Astrocyte of the cerebellum (primary cell): ENCODE data around the gene SEH1L.

Experiments
- DNase-seq: peaks from one replicate; pipeline ENCODE4 v3.0.0-alpha.2; 2011; ENCODE audit warnings: low read depth
- H3K4me3 ChIP-seq: 2 replicates; pipeline ENCODE4 v1.5.1; 2011; ENCODE audit warnings: mild to moderate bottlenecking, low read depth, low read length, moderate library complexity
- in situ Hi-C: cut with HindIII; loops from 2 replicates; pipeline ENCODE4 v1.10.0; 2017; ENCODE audit warnings: low sequenced_read_pairs
- TF ChIP-seq, protein P1 (sequence below): IDR thresholded peaks from 2 replicates; pipeline ENCODE4 v1.5.1; 2012; ENCODE audit warnings: low read length, low read depth, moderate library complexity, mild to moderate bottlenecking; ENCODE audit errors: missing control alignments

Gene SEH1L

GRCh38 chr18:12928641-12929040, 19.2 kb upstream of the SEH1L start:
- in situ Hi-C loops = loop anchor here (10.0 kb wide), 1 partner anchor 184 kb away; no protein-coding TSS in a partner anchor
- no peak for DNase-seq
- TF ChIP-seq, protein P1, sequence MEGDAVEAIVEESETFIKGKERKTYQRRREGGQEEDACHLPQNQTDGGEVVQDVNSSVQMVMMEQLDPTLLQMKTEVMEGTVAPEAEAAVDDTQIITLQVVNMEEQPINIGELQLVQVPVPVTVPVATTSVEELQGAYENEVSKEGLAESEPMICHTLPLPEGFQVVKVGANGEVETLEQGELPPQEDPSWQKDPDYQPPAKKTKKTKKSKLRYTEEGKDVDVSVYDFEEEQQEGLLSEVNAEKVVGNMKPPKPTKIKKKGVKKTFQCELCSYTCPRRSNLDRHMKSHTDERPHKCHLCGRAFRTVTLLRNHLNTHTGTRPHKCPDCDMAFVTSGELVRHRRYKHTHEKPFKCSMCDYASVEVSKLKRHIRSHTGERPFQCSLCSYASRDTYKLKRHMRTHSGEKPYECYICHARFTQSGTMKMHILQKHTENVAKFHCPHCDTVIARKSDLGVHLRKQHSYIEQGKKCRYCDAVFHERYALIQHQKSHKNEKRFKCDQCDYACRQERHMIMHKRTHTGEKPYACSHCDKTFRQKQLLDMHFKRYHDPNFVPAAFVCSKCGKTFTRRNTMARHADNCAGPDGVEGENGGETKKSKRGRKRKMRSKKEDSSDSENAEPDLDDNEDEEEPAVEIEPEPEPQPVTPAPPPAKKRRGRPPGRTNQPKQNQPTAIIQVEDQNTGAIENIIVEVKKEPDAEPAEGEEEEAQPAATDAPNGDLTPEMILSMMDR = no peak
- H3K4me3 ChIP-seq = no peak overlapping the region

- H3K4me3 ChIP-seq = no peak overlapping the region
- in situ Hi-C loops = loop anchor here (10.0 kb wide), 1 partner anchor 185 kb away; no protein-coding TSS in a partner anchor
- TF ChIP-seq, protein P1 = no peak
- DNase-seq = no peak
These were observed 18.2 kb upstream of the SEH1L start for GRCh38 chr18:12929477-12930083.

GRCh38 chr18:12930376-12930775, 17.4 kb upstream of the SEH1L start:
- DNase-seq = no peak
- no peak overlapping the region for H3K4me3 ChIP-seq
- TF ChIP-seq, protein P1 = no peak
- in situ Hi-C loops = no loop called here

DNA sequence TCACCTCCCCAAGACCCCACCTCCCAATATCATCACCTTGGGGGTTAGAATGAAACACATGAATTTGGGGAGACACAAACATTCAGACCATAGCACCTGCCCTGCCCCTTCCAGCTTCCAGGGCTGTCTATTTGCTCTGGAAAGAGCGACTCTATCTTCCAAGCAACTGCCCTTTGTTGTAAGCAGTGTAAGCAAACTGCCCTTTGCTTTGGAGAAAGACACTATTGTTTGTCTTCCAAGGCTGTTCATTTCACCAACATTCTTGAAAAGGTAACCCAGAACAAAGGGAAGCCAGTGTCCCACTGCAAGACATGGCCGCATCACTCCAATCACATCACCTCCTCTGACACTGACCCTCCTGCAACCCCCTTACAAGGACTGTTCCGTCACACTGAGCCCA, 16.9 kb upstream of the SEH1L start:
- TF ChIP-seq, protein P1 = no peak
- DNase-seq = no peak
- no peak overlapping the region for H3K4me3 ChIP-seq
- in situ Hi-C loops = no loop called here

DNA sequence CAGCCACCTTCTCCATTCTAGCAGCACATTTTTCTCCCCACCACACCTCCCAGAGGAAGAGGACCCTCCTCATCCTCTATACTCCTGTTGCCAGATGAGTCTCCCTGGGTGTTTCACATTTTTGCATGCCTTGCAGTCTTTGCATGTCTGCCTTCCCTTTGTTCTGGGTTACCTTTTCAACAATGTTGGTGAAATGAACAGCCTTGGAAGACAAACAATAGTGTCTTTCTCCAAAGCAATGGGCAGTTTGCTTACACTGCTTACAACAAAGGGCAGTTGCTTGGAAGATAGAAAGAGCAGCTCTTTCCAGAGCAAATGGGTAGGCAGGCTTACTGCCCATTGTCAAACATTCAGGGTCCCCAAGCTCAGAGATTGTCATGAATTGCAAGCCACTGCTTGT, 14.5 kb upstream of the SEH1L start:
- DNase-seq = no peak
- no peak overlapping the region for H3K4me3 ChIP-seq
- in situ Hi-C loops = no loop called here
- TF ChIP-seq, protein P1 = no peak

GRCh38 chr18:12934454-12935071, 13.2 kb upstream of the SEH1L start:
- no peak overlapping the region for H3K4me3 ChIP-seq
- TF ChIP-seq, protein P1 = peak; percentile 98
- in situ Hi-C loops = no loop called here
- peak; percentile 80 for DNase-seq
